B cell (primary cell): ENCODE measurements around the gene LRBA.

ENCODE experiments used
- EZH2 ChIP-seq: IDR thresholded peaks from 2 replicates; pipeline ENCODE4 v1.6.1; 2012; ENCODE audit warnings: borderline replicate concordance, low read depth, mild to moderate bottlenecking, moderate library complexity, low read length; ENCODE audit not compliant: insufficient read depth, poor library complexity, severe bottlenecking
- TF ChIP-seq, protein P1 (sequence below): fragments of 200-600 bp; IDR thresholded peaks from one replicate; pipeline ENCODE4 v1.8.0; 2022; ENCODE audit warnings: antibody characterized with exemption, mild to moderate bottlenecking

DNA sequence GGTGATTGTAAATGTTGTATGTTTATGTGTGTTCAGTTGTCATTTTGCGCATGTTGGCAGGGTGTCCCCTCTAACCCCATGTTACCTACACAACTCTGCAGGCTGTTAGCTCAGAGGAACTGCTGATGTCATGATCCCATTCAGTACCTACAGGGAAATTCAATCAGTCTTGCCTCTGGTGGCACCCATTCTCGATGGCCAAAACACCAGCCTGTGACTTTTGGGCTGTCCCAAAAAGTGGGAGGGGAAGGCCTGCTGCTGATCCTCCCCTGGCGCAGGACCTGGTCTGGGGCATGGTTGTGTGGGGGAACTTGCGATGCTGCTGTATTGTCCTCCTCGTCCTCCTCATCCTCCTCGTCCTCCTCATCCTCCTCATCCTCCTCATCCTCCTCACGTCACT is 762.3 kb downstream of the LRBA start:
- TF ChIP-seq, protein P1, sequence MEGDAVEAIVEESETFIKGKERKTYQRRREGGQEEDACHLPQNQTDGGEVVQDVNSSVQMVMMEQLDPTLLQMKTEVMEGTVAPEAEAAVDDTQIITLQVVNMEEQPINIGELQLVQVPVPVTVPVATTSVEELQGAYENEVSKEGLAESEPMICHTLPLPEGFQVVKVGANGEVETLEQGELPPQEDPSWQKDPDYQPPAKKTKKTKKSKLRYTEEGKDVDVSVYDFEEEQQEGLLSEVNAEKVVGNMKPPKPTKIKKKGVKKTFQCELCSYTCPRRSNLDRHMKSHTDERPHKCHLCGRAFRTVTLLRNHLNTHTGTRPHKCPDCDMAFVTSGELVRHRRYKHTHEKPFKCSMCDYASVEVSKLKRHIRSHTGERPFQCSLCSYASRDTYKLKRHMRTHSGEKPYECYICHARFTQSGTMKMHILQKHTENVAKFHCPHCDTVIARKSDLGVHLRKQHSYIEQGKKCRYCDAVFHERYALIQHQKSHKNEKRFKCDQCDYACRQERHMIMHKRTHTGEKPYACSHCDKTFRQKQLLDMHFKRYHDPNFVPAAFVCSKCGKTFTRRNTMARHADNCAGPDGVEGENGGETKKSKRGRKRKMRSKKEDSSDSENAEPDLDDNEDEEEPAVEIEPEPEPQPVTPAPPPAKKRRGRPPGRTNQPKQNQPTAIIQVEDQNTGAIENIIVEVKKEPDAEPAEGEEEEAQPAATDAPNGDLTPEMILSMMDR: no peak
- no peak for TF ChIP-seq EZH2
